ENCODE measurements around the gene ENDOU.
A peak's percentile ranks its signal among the peaks of the same experiment; 100 is the strongest.

The ENDOU gene

DNA sequence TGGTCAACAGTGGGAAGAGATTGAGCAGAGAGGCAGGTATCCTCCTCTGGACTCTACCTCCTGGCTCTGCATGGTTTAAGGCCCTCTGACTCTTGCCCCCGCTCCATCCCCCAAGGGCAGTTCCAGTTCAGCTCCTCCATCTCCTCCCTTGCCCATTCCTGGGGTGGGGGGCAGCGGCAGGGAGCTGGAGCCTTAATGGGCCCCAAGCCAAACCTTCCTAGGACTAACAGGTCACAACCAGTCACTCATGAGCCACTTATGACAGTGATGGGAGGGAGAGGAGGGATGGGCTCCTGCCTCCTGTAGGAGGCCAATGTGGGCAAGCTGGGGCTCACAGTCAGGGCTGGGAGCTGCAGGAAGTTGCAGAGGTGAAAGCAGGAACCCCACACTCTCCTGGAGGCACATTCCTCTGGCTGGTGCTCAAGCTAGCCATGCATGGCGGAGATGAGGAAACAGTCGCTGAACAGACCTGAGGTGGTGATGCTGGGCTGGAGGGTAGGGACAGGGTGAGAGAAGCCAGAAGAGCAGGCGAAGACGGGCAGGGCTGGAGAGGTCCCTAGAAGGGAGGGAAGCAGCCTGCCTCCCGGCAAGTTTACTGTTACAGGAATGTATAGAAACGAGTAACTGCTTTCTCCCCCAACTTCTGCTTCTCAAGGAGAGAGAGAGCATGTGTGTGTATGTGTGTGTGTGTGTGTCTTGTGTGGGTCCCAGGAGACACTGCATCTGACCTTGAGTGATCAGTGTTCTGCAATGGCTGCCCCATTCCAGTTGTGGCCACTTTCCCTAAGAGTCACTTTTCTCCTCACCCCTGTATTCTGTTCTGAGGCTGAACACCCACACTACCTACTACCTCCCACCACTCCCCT, 38.4 kb upstream of the ENDOU start:
- no peak for DNase-seq (ENCODE audit: low read depth)
- TF ChIP-seq, protein P1, sequence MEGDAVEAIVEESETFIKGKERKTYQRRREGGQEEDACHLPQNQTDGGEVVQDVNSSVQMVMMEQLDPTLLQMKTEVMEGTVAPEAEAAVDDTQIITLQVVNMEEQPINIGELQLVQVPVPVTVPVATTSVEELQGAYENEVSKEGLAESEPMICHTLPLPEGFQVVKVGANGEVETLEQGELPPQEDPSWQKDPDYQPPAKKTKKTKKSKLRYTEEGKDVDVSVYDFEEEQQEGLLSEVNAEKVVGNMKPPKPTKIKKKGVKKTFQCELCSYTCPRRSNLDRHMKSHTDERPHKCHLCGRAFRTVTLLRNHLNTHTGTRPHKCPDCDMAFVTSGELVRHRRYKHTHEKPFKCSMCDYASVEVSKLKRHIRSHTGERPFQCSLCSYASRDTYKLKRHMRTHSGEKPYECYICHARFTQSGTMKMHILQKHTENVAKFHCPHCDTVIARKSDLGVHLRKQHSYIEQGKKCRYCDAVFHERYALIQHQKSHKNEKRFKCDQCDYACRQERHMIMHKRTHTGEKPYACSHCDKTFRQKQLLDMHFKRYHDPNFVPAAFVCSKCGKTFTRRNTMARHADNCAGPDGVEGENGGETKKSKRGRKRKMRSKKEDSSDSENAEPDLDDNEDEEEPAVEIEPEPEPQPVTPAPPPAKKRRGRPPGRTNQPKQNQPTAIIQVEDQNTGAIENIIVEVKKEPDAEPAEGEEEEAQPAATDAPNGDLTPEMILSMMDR (conservative IDR thresholded peaks at IDR 0.05; ENCODE audit: low read length), result no peak

DNA sequence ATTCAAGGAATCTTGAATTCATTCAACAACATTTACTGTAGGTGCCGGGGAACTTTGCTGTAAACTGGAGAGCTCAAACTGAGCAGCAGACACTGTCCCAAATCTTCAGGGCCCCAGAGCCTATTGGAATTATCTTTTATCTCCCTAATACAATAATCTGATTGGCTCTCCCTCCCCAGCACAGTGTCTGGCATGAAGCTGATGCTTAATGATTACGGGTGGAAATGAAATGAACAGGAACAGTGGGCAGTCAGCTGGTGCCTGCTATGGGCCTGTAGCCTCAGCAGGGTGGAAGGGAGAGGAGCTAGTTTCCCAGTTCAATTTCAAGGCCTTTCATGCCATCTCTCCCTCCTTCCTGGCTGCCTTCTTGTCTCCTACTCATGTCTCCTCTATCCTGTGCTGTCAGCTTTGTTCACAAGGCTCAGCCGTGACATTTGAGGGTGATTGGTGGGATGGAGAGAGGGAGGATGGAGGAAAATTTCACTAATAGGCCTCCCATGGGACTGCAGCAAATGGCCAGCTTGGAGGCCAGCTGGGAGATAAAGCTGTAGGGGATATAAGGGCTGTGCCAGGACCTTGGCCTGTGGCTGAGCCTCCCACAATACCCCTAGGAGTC, 37.7 kb upstream of the ENDOU start:
- TF ChIP-seq, protein P1 (conservative IDR thresholded peaks at IDR 0.05; ENCODE audit: low read length), result no peak
- DNase-seq (ENCODE audit: low read depth), result no peak
- no peak overlapping the region for H3K4me3 ChIP-seq (ENCODE audit: low read length)

More for the DNA sequence above, 38.4 kb upstream of the ENDOU start:
- no peak overlapping the region for H3K4me3 ChIP-seq (ENCODE audit: low read length)

DNA sequence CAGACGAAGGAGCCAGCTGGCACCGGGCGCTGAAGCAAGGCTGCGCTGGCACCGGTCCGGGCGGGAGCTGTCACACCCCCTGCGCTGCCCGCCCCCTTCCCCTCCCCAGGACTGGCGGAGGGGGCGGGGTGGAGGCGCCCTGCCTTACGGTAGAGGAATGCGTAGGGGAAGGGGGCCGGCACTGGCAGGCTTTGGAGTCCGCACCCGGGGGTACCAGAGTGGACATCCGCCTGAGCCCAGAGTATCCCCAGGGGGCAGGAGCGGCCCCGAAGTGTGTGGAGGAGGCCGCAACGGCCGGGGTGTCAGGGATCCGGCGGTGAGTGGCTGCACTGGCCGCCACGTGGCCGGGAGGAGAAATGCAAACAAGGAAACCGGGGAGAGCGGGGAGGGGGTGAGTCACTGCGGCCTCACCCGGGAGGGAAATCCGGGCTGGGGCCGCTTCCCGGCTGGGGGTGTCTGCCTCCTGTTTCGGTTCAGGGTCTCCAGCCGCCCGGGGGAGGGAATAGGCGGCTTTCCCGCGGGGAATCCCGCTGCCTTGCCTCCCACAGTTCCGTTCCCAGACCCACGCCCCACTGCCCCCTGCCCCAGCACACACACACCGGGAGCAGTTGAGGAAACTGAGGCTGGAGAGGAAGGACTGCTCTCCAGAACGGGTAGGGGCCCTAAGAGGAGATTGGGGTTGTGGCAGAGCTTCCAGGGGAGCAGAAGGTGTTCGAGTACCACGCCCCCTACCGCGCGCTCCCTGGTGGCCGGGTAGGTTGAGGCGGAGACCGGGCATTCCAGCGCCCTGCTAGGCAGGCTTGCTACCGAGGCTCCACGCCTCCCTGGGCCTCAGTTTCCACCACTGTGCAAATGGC, 33.8 kb upstream of the ENDOU start, which contains the start of gene RAPGEF3:
TSS of gene RAPGEF3 (minus strand) at position 47 of the 857 bp plus-strand sequence. CDS start 324 bp downstream, outside the sequence.
- DNase-seq (ENCODE audit: low read depth), result peak; percentile 78
- TF ChIP-seq, protein P1 (conservative IDR thresholded peaks at IDR 0.05; ENCODE audit: low read length), result peak; percentile 55
- H3K4me3 ChIP-seq (ENCODE audit: low read length), result peak within 1 kb of the TSS; percentile 77

DNA sequence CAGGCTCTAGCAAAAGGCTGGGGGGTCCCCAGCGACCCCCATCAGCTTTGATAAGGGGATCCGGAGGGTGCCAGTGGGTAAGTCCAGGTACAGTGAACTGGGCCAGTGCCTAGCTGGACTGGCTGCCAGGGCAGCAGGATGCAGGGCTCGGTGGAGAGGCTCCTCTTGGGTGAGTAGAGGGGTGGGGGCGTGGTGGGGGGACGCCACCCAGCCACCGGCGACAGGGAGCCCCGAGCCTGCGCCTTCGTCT, 33.2 kb upstream of the ENDOU start:
- DNase-seq (ENCODE audit: low read depth), result no peak
- peak overlapping the region; percentile 77 for H3K4me3 ChIP-seq (ENCODE audit: low read length)
- TF ChIP-seq, protein P1 (conservative IDR thresholded peaks at IDR 0.05; ENCODE audit: low read length), result no peak

DNA sequence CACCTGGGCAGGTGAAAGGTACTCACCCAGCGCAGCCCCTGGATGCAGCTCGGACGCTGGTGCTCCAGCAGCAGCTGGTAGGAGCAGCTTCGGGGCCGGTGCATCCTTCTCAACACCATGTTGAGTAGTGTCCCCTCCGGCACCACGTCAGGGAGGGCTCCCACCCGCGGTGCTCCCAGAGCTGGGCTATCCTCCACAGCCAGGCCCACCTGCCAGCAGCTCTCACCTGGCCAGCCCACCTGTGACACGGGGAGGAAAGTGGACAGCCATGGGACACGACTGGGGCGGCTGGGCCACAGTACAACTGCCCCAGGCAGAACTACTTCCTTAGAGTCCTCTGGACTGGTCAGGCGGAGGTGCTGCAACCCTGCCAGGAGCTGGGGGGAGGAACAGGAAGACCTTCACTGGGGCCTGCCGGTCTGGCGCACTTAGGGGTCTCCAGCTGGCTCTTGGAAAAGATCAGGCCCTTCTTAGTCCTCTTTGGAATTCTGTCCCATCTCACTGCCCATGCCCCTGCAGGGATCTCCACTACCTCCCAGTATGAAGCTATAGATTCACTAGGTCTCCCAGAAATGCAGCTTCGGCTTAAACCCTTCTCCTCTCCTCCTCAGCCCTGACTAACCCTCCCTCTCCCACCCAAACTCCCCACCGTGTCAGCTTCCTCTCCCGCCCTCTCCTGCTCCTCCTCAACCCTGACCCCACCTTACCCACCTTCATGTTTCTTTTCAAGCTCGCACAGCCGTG, 32.7 kb upstream of the ENDOU start:
- DNase-seq (ENCODE audit: low read depth), result no peak
- peak overlapping the region; percentile 77 for H3K4me3 ChIP-seq (ENCODE audit: low read length)

DNA sequence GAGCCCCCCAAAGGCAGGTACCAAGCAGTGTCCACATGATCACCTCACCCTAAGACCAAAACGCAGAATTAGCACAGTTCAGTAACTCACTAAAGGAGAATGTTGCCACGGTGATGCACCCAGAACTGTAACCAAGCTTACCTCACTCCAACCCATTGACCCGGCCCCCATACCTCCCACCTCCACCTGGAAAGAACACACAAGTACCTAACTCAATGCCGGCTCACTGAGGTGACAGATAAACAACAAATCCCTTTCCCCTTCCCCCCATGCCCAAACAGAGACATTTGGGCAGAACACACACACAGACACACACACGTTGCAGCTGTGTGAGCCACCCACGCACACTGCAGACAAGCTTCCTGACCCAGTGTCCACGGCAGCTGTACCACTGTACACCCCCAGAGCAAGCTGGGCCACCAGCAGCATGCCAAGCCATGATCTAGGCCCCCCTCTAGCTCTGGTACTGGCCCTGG, 32.1 kb upstream of the ENDOU start:
- peak overlapping the region; percentile 77 for H3K4me3 ChIP-seq (ENCODE audit: low read length)
- no peak for DNase-seq (ENCODE audit: low read depth)
- TF ChIP-seq, protein P1 (conservative IDR thresholded peaks at IDR 0.05; ENCODE audit: low read length), result no peak

More for the DNA sequence above, 32.7 kb upstream of the ENDOU start:
- TF ChIP-seq, protein P1 (conservative IDR thresholded peaks at IDR 0.05; ENCODE audit: low read length), result no peak
